SK-N-SH (cell line): Measurements from ENCODE around the gene MLLT1. TPM values are rescaled to one million over a fixed set of nuclear protein-coding genes. Genes with fewer than 3 reads are reported as not detected.

Source experiments
- CTCF ChIA-PET: fragments of 300-600, 350-600 bp; formaldehyde crosslinking; extraction: SDS; loops from one replicate; lab custom pipeline; 2021; lab: Yijun Ruan, JAX
- POLR2A ChIA-PET: fragments of 350-600 bp; sonication (Branson Sonifier 250); formaldehyde crosslinking; extraction: SDS; loops from one replicate; lab custom pipeline; 2020; ENCODE audit warnings: antibody characterized with exemption, inconsistent platforms; lab: Yijun Ruan, JAX
- DNase-seq: peaks from one replicate; pipeline ENCODE4 v3.0.0; 2012
- H2AFZ ChIP-seq: fragments of 200-600 bp; sonication (generic); 2 replicates; pipeline ENCODE4 v1.8.1; 2016; ENCODE audit warnings: antibody characterized with exemption, mild to moderate bottlenecking, low read depth
- H3F3A ChIP-seq: fragments of 200-600 bp; sonication (generic); replicated peaks from 2 replicates; pipeline ENCODE3; 2016; ENCODE audit warnings: antibody characterized with exemption, mild to moderate bottlenecking; ENCODE audit not compliant: insufficient read depth
- H3K27ac ChIP-seq, 2 experiments: fragments of 200-500 bp in 1 of 2; fragments of 200-600 bp in 1 of 2; sonication (Bioruptor generic) in 1 of 2; sonication (generic), shearing (Covaris generic) in 1 of 2; 2 replicates each; pipeline versions ENCODE4 v1.5.1 to v1.6.1; 2014 to 2016; ENCODE audit warnings: low read depth in 2 of 2, inconsistent platforms in 1 of 2, low read length in 1 of 2, mild to moderate bottlenecking in 1 of 2, mixed read lengths in 1 of 2
- H3K27me3 ChIP-seq: fragments of 200-600 bp; sonication (generic), shearing (Covaris generic); 2 replicates; pipeline ENCODE4 v1.6.1; 2016; ENCODE audit warnings: mixed run types; ENCODE audit not compliant: insufficient read depth
- H3K36me3 ChIP-seq, 2 experiments: fragments of 200-500 bp in 1 of 2; fragments of 200-600 bp in 1 of 2; sonication (Bioruptor generic) in 1 of 2; sonication (generic) in 1 of 2; replicated peaks in 1 of 2; 2 replicates each; pipeline versions ENCODE3 to v1.5.1; 2014 to 2016; ENCODE audit warnings: low read length in 1 of 2, mild to moderate bottlenecking in 1 of 2; ENCODE audit not compliant: insufficient read depth in 2 of 2, control insufficient read depth in 1 of 2
- H3K4me1 ChIP-seq, 2 experiments: fragments of 200-500 bp in 1 of 2; fragments of 200-600 bp in 1 of 2; sonication (Bioruptor generic) in 1 of 2; sonication (generic), shearing (Covaris generic) in 1 of 2; 2 replicates each; pipeline versions ENCODE4 v1.5.1 to v1.6.1; 2014 to 2016; ENCODE audit warnings: low read depth in 1 of 2, low read length in 1 of 2, mixed run types in 1 of 2; ENCODE audit not compliant: insufficient read depth in 2 of 2, control insufficient read depth in 1 of 2
- H3K4me2 ChIP-seq: fragments of 200-600 bp; sonication (generic), shearing (Covaris generic); 2 replicates; pipeline ENCODE4 v1.6.1; 2017; ENCODE audit warnings: mixed run types
- H3K4me3 ChIP-seq, 2 experiments: fragments of 200-500 bp in 1 of 2; fragments of 200-600 bp in 1 of 2; sonication (Bioruptor generic) in 1 of 2; sonication (generic), shearing (Covaris generic) in 1 of 2; 2 replicates each; pipeline versions ENCODE4 v1.5.1 to v1.8.1; 2014 to 2016; ENCODE audit warnings: low read depth in 2 of 2, inconsistent platforms in 1 of 2, low read length in 1 of 2, mild to moderate bottlenecking in 1 of 2, mixed read lengths in 1 of 2, moderate library complexity in 1 of 2
- H3K79me2 ChIP-seq: fragments of 200-600 bp; sonication (generic); 2 replicates; pipeline ENCODE4 v1.8.1; 2017; ENCODE audit warnings: mild to moderate bottlenecking; ENCODE audit not compliant: insufficient read depth
- H3K9ac ChIP-seq: fragments of 200-600 bp; sonication (generic); 2 replicates; pipeline ENCODE4 v1.6.1; 2017; ENCODE audit warnings: mixed run types
- H3K9me2 ChIP-seq: fragments of 200-600 bp; sonication (generic); 2 replicates; pipeline ENCODE4 v1.6.1; 2017; ENCODE audit warnings: mixed run types
- H3K9me3 ChIP-seq: fragments of 200-600 bp; sonication (generic); 2 replicates; pipeline ENCODE4 v1.6.1; 2017; ENCODE audit warnings: mixed run types, mild to moderate bottlenecking, moderate library complexity
- H4K20me1 ChIP-seq: fragments of 200-600 bp; sonication (generic); 2 replicates; pipeline ENCODE4 v1.6.1; 2017; ENCODE audit warnings: mild to moderate bottlenecking, mixed run types; ENCODE audit not compliant: insufficient read depth
- EP300 ChIP-seq, 2 experiments: IDR thresholded peaks; 2 replicates each; pipeline versions ENCODE4 v1.4.0 to v1.6.1; 2012; ENCODE audit warnings: borderline replicate concordance in 1 of 2, low read depth in 1 of 2, low read length in 1 of 2
- FOSL2 ChIP-seq: IDR thresholded peaks from 2 replicates; pipeline ENCODE4 v1.4.0; 2012; ENCODE audit warnings: low read depth, mild to moderate bottlenecking, moderate library complexity, borderline replicate concordance
- GABPA ChIP-seq: IDR thresholded peaks from 2 replicates; pipeline ENCODE4 v1.4.0; 2012; ENCODE audit warnings: low read depth, mild to moderate bottlenecking
- GATA2 ChIP-seq: sonication (generic); formaldehyde crosslinking; IDR thresholded peaks from 2 replicates; pipeline ENCODE4 v1.5.0; 2020; ENCODE audit warnings: mild to moderate bottlenecking, missing genetic modification reagents
- JUND ChIP-seq: IDR thresholded peaks from 2 replicates; pipeline ENCODE4 v1.4.0; 2012
- MAX ChIP-seq: IDR thresholded peaks from 2 replicates; pipeline ENCODE4 v1.4.0; 2012; ENCODE audit warnings: low read depth
- MEF2A ChIP-seq: IDR thresholded peaks from 2 replicates; pipeline ENCODE4 v1.4.0; 2012; ENCODE audit warnings: low read depth, borderline replicate concordance
- NFIC ChIP-seq: IDR thresholded peaks from 2 replicates; pipeline ENCODE4 v1.4.0; 2012; ENCODE audit warnings: borderline replicate concordance
- POLR2AphosphoS5 ChIP-seq: IDR thresholded peaks from 2 replicates; pipeline ENCODE4 v1.6.1; 2012; ENCODE audit warnings: low read depth, low read length
- REST ChIP-seq: IDR thresholded peaks from 2 replicates; pipeline ENCODE4 v1.6.1; 2012; ENCODE audit warnings: mild to moderate bottlenecking, low read depth, low read length, moderate library complexity
- RFX5 ChIP-seq: IDR thresholded peaks from 2 replicates; pipeline ENCODE4 v1.6.1; 2012; ENCODE audit warnings: mild to moderate bottlenecking, improper control_type of control experiment, low read length
- SIN3A ChIP-seq: IDR thresholded peaks from 2 replicates; pipeline ENCODE4 v1.6.1; 2012; ENCODE audit warnings: low read depth, mild to moderate bottlenecking, low read length, moderate library complexity, borderline replicate concordance
- SMC3 ChIP-seq: IDR thresholded peaks from 2 replicates; pipeline ENCODE4 v1.6.1; 2012; ENCODE audit warnings: low read depth, low read length, improper control_type of control experiment
- TCF12 ChIP-seq: IDR thresholded peaks from 2 replicates; pipeline ENCODE4 v1.4.0; 2012
- USF1 ChIP-seq: IDR thresholded peaks from 2 replicates; pipeline ENCODE4 v1.4.0; 2012; ENCODE audit warnings: low read depth, borderline replicate concordance
- YY1 ChIP-seq: IDR thresholded peaks from 2 replicates; pipeline ENCODE4 v1.4.0; 2012; ENCODE audit warnings: low read depth, mild to moderate bottlenecking
- WGBS: methylation state at CpG from one replicate; pipeline ENCODE4 v1.1.6; 2017; ENCODE audit warnings: low lambda C conversion rate; 5-methylcytosine and 5-hydroxymethylcytosine counted together
- polyA plus RNA-seq, 3 experiments: library from polyadenylated mRNA; depleted of rRNA; stranded (reverse); fragments of >200 nt; gene quantifications; 2 replicates each; pipeline ENCODE4 v1.2.3, GENCODE V29; 2012
- TF ChIP-seq, protein P1 (sequence below): fragments of 150-350 bp; IDR thresholded peaks from 2 replicates; pipeline ENCODE4 v1.6.1; 2016; ENCODE audit warnings: mild to moderate bottlenecking, low read depth, low read length

Gene MLLT1
- polyA plus RNA-seq, 1 of the 3 experiments (the other 2 are of a cell fraction), result 19.0 TPM

DNA sequence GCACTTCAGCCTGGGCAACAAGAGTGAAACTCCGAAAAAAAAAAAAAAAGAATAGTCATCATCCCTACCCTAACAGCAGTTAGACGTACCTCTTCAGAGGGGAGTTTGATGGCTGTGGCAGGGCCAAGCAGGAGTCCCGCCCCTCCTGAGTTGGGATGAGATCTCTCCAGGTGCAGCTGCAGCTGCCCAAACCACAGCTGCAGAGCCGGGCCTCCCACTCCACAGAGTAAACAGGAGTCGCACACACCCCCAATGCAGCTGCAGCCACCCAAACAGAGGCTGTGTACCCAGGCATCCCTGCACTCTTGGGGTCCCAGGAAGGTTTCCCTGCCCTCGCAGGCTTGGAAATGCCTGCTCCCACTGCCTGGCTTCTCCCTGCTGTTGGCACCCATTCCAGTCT is 17.4 kb upstream of the MLLT1 start (continued):
- TF ChIP-seq REST, result no peak

DNA sequence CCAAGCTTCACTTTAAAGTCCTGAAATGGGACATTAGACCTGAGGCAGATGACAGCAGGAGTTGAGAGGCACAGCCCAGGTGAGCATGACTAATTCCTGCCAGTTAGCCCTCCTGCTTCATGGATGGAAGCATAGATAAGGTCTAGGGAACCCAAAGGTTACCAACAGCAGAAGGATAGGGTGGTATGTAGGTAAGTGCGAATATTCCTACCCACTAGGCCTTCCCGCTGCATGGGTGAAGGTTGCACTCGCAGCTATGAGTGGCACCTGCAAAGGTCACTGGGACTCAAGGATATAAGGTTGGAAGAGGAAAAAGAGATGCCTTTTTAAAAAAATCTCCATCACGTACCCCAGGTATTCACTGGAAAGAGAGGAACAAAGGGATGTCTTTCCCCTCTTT is 12.2 kb upstream of the MLLT1 start:
- WGBS, result 37% methylated on average over 4 of the region's 4 CpGs
- DNase-seq, result no peak
- Histone ChIP-seq H2AFZ (no peak overlapping the region), H3K36me3 (no peaks in the 10 kb centered on the region), H3K27me3 (no peaks in the 10 kb centered on the region), H3K9me3 (0 out of 2 replicates have a peak, but pooled peaks cover 4% of the 10 kb centered on the region), H3K4me1 (no peaks in the 10 kb centered on the region), H3K9ac (no peak overlapping the region), H3K4me3 (no peak overlapping the region), H3K4me2 (no peak overlapping the region), H4K20me1 (no peaks in the 10 kb centered on the region), H3F3A (no peaks in the 10 kb centered on the region), H3K27ac (no peak overlapping the region), H3K79me2 (no peaks in the 10 kb centered on the region), H3K9me2 (no peaks in the 10 kb centered on the region)
- ChIA-PET POLR2A (no interaction called here), CTCF (no interaction called here)
- TF ChIP-seq RFX5 (no peak), YY1 (no peak), POLR2AphosphoS5 (no peak), GATA2 (CRISPR knock-in tag) (no peak), JUND (no peak)

DNA sequence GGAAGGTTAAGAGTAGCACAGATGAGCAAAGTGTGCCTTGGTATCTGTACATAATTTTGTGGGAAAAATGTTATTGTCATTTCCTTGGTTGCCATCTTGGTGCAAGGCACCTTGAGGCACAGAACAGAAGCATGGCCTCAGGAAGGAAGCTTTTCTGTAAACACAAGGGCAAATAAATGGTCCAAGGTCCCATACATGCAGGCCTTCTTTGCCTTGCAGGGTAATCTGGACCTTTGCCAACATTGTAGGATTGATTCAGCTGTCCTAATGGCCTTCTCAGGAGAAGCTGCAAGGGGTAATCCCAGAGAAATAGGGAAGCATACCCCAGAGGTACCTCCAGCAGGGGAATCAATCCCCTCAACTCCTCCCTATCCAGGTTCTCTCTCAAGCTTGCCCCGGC is 9.0 kb upstream of the MLLT1 start:
- Histone ChIP-seq H3F3A (no peaks in the 10 kb centered on the region), H3K9me2 (no peaks in the 10 kb centered on the region), H3K27me3 (no peaks in the 10 kb centered on the region; the same call in 1 of the 2 replicates), H2AFZ (no peak overlapping the region), H3K9ac (no peak overlapping the region), H3K4me1 (no peaks in the 10 kb centered on the region), H3K79me2 (no peaks in the 10 kb centered on the region), H4K20me1 (no peaks in the 10 kb centered on the region), H3K4me3 (no peak overlapping the region), H3K36me3 (no peaks in the 10 kb centered on the region), H3K4me2 (no peak overlapping the region), H3K27ac (no peak overlapping the region), H3K9me3 (0 out of 2 replicates have a peak, but pooled peaks cover 9% of the 10 kb centered on the region)
- ChIA-PET POLR2A (no interaction called here), CTCF (interaction anchor here (0.6 to 2.3 kb wide), 4 partner anchors 11 to 1181 kb away, joined by 3 to 6 read pairs (median 4); no protein-coding TSS in a partner anchor)
- no peak for DNase-seq
- WGBS, result 13% methylated on average over 1 of the region's 1 CpG
- TF ChIP-seq FOSL2 (no peak), SIN3A (no peak), NFIC (no peak), USF1 (no peak), GABPA (no peak), REST (no peak), EP300 (IDR thresholded peaks at IDR 0.05; ENCODE audit: borderline replicate concordance in 1 of 2, low read depth in 1 of 2, low read length in 1 of 2) (no peak), MAX (no peak), JUND (no peak), MEF2A (no peak), GATA2 (CRISPR knock-in tag) (no peak), TCF12 (no peak), SMC3 (no peak)
- TF ChIP-seq, protein P1, sequence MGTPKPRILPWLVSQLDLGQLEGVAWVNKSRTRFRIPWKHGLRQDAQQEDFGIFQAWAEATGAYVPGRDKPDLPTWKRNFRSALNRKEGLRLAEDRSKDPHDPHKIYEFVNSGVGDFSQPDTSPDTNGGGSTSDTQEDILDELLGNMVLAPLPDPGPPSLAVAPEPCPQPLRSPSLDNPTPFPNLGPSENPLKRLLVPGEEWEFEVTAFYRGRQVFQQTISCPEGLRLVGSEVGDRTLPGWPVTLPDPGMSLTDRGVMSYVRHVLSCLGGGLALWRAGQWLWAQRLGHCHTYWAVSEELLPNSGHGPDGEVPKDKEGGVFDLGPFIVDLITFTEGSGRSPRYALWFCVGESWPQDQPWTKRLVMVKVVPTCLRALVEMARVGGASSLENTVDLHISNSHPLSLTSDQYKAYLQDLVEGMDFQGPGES, result no peak
